ENCODE data around the gene SRM.
"Not testable (repeated sequence)": the region's sequence is repeated elsewhere in the genome, so short reads cannot be mapped to it uniquely, and the experiment has no call there.

The SRM gene

GRCh38 chr1:11045428-11046269, 14.2 kb downstream of the SRM start:
- DNase-seq (ENCODE audit: low read depth in 1 of 2, low spot score in 1 of 2): no peak

DNA sequence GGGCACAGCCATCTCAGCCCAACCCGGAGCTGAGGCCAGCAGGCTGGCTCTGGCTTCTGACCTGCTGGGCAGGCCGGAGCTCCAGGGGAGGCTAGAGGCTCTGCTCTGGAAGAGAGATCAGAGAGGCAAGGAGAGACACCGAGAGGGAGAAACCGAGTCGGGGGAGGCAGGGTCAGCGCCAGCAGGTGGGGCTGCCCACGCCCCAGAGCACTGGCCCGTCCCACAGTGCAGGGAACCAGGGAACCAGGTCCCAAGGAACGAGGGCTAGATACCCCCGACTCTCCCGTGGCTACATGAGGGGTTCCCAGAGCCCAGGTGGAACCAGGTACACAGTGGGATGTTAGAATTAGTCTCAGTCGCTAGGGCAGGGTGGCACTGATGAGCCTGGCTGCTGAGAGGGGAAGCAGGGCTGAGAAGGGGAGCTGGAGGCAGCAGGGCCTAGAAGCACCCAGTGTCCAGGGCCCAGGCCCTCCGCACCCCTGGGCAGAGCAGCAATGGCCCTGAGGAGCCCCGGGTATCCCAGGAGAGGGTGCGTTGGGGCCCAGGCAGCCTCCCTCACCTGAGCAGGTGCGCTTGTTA, 14.9 kb downstream of the SRM start:
- DNase-seq (ENCODE audit: low read depth in 1 of 2, low spot score in 1 of 2): no peak

- no peak for DNase-seq (ENCODE audit: low read depth in 1 of 2, low spot score in 1 of 2)
These were observed 15.6 kb downstream of the SRM start for GRCh38 chr1:11044086-11044848.

GRCh38 chr1:11042995-11043874, 16.6 kb downstream of the SRM start:
- no peak for DNase-seq (ENCODE audit: low read depth in 1 of 2, low spot score in 1 of 2)

DNA sequence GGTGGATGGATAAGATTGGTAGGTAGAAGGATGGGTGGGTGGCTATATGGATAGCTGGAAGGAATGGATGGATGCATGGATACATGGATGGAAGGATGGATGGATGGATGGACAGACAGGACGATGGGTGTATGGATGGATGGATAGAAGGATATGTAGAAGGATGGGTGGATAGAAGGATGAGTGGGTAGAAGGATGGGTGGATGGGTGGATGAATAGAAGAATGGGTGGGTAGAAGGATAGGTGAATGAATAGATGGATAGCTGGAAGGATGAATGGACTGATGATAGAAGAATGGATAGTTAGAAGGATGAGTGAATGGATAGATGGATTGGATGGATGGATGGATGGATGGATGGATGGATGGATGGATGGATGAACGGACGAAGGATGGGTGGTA, 17.8 kb downstream of the SRM start:
- DNase-seq (ENCODE audit: low read depth in 1 of 2, low spot score in 1 of 2): no peak

DNA sequence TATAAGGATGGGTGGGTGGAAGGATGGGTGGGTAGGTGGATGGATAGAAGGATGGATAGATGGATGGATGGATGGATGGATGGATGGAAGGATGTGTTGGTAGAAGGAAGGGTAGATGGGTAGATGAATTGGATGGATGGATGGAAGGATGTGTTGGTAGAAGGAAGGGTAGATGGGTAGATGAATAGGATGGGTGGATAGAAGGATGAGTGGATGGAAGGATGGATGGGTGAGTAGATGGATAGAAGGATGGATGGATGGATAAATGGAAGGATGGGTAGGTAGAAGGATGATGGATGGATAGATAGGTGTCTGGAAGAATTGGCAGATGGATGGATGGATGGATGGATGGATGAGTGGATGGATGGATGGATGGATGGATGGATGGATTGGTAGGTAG, 18.8 kb downstream of the SRM start:
- DNase-seq (ENCODE audit: low read depth in 1 of 2, low spot score in 1 of 2): no peak

DNA sequence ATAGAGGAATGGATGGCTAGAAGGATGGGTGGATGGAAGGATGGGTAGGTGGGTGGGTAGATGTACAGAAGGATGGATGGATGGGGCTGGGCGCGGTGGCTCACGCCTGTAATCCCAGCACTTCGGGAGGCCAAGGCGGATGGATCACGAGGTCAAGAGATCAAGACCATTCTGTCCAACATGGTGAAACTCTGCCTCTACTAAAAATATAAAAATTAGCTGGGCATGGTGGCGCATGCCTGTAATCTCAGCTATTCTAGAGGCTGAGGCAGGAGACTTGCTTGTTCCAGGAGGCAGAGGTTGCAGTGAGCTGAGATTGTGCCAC, 19.8 kb downstream of the SRM start:
- DNase-seq (ENCODE audit: low read depth in 1 of 2, low spot score in 1 of 2): not testable (repeated sequence)

DNA sequence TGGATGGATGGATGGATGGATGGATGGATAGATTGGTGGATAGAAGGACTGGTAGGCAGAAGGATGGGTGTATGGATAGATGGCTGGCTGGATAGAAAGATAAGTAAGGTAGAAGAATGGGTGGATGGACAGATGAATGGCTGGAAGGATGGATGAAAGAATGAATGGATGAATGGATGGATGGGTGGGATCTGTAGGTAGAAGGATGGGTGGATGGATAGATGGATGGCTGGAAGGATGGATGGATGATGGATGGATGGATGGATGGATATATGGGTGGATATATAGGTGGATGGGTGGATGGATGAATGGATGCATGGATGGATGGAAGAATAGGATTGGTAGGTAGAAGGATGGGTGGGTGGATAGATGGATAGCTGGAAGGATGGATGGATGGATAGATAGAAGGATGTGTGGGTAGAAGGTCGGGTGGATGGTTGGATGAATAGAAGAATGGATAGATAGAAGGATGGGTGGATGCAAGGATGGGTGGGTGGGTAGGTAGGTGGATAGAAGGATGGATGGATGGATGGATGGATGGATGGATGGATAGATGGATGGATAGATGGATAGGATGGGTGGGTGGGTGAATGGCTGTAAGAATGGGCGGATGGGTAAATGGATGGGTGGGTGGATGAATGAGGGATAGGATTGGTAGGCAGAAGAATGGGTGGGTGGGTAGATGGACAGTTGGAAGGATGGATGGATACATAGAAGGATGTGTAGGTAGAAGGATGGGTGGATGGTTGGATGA, 20.3 kb downstream of the SRM start:
- DNase-seq (ENCODE audit: low read depth in 1 of 2, low spot score in 1 of 2): no peak

- DNase-seq (ENCODE audit: low read depth in 1 of 2, low spot score in 1 of 2): peak; percentile 78 to 79
These were observed 22.1 kb downstream of the SRM start for GRCh38 chr1:11037740-11038182.

DNA sequence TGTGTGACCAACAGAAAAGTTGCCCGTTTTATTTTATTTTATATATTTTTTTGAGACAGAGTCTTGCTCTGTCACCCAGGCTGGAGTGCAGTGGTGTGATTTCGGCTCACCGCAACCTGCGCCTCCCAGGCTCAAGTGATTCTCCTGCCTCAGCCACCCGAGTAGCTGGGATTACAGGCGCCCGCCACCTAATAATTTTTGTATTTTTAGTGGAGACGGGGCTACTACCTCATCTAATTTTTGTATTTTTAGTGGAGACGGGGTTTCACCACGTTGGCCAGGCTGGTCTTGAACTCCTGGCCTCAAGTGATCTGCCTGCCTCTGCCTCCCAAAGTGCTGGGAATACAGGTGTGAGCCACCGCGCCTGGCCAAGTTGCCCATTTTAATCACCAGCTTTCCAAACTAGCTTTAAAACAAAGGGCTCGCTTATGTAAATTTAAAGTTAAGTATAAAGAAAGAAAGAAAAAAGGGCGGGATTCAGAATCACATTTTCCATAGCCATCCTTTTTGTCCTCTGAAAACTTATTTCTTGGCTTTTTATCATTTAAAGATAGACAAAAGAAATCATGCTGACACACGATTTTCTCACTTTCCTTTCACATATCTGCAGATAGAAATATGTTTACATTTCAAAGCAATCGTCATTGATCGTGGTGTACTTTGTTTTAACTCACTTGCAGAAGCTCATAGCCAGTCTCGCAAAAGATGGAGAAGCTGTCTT, 22.6 kb downstream of the SRM start:
- not testable (repeated sequence) for DNase-seq (ENCODE audit: low read depth in 1 of 2, low spot score in 1 of 2)

- no peak for DNase-seq (ENCODE audit: low read depth in 1 of 2, low spot score in 1 of 2)
These were observed 28.1 kb downstream of the SRM start for GRCh38 chr1:11031624-11032262.

DNA sequence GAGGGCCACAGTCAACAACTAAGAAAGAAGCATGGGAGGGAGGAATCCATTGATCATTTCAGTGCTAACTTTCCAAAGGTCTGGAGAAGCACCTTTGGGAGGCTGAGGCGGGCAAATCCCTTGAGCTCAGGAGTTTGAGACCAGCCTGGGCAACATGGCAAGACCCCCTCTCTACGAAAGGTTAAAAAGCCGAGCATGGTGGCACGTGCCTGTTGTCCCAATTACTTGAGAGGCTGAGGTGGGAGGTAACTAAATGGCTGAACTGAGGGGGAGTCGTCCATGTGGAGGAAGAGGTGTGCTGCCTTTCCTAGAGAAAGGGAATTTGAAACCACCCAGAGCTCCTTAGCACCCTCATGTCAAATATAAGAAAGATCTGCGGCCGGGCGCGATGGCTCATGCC, 29.0 kb downstream of the SRM start:
- DNase-seq (ENCODE audit: low read depth in 1 of 2, low spot score in 1 of 2): no peak

DNA sequence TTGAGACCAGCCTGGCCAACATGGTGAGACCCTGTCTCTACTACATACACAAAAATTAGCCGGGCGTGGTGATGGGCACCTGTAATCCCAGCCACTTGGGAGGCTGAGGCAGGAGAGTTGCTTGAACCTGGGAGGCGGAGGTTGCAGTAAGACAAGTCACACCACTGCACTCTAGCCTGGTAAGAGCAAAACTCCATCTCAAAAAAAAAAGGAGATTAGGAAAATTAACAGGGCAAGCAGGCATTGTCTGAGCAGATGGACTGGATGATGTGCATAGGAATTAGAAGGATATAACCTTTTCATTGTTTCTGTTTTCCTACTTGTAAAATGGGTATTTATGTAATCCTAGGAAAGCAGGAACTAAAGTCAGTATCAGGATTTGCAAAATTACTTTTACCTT, 31.8 kb downstream of the SRM start:
- no peak for DNase-seq (ENCODE audit: low read depth in 1 of 2, low spot score in 1 of 2)

DNA sequence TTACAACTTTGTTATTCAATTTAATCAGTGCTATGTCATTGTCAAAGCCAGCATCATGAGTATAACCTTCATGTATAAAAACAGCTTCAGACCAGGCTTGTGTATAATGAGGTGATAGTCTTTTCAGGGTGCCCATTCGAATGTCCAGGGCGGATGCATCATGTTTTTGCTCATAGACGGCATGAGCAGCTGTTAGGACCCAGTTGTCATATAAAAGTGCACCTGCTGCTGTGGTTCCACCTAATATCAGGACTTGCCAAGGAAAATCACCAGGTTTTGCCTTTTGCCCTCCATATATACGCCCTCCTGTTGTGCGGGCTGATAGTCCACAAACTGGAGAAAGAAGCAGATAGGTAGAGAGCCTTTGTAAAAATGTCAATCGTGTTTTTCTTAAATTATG, 32.5 kb downstream of the SRM start:
- DNase-seq (ENCODE audit: low read depth in 1 of 2, low spot score in 1 of 2): no peak

DNA sequence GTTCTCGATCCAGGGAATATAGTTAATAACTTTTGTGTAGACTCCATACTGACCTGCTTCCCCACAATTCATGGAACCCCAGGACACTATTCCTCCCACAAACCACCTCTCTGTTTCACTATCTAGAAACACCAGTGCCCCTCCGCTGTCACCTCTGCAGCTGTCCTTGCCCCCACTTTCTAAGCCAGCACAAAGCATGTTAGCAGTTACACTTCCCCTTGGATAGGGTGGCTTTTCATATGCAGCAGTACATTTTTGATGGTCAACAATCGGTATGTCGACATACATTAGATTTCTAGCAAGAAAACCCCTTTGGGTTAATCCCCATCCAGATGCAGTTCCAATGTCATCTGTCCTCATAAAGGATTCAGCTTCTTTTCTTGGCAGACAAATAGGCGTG, 32.9 kb downstream of the SRM start:
- no peak for DNase-seq (ENCODE audit: low read depth in 1 of 2, low spot score in 1 of 2)

- DNase-seq (ENCODE audit: low read depth in 1 of 2, low spot score in 1 of 2): no peak
These were observed 33.8 kb downstream of the SRM start for GRCh38 chr1:11026052-11026451.

GRCh38 chr1:11025618-11026017, 34.2 kb downstream of the SRM start:
- DNase-seq (ENCODE audit: low read depth in 1 of 2, low spot score in 1 of 2): no peak

DNA sequence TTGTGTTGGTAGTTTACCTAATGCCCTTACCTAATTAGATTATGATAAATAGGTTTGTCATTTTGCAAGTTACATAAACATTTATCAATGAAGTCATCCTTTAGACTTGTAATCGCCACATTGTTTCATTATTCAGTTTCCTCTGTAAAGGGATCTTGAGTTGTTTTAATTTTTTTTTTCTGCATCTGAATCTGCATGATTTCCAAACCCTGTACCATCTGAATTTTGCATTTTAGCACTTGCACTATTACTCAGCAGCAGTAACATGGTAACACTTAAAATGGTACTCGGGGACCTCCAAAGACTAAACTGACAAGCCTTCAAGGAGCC, 35.0 kb downstream of the SRM start:
- no peak for DNase-seq (ENCODE audit: low read depth in 1 of 2, low spot score in 1 of 2)

DNA sequence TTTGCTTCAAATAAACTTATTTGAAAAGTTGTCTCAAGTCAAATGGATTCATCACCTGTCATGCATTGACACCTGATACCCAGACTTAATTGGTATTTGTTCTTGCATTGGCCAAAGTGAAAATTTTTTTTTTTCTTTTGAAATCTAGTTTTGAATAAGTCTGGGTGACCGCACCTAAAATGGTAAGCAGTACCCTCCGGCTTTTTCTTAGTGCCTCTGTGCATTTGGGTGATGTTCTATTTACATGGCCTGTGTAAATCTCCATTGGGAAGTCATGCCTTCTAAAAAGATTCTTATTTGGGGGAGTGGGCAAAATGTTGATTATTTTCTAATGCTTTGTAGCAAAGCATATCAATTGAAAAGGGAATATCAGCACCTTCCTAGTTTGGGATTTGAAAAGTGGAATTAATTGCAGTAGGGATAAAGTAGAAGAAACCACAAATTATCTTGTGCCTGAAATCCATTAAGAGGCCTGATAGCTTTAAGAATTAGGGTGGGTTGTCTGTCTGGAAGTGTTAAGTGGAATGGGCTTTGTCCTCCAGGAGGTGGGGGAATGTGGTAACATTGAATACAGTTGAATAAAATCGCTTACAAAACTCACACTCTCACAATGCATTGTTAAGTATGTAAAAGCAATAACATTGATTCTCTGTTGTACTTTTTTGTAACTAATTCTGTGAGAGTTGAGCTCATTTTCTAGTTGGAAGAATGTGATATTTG, 35.5 kb downstream of the SRM start:
- no peak for DNase-seq (ENCODE audit: low read depth in 1 of 2, low spot score in 1 of 2)
